HuH-7 (cell line): ENCODE data around the gene GRAMD1A.

ENCODE experiments used
- DNase-seq: peaks from one replicate; pipeline ENCODE4 v3.0.0; 2011; ENCODE audit warnings: low spot score

Gene GRAMD1A

DNA sequence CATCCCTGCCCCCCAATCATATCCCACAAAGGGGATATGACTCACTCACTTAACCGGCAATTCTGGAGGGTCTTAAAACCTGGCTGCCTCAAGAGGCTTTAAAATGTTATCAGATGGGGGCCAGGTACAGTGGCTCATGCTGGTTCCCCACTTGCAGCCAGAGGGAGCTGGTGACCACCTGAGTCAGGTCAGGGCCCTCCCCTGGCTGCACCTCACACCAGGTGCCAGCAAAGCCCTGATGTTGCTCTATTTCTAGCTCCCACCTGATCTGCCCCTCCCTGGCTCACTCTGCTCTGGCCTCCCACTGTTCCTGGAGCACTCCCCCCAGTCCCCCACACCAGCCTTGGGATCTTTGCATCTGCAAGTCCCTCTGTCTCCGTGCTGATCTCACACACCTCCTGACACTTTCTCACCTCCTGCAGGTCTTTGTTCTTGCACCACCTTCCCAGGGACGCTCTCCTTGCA lies 55.6 kb downstream of the GRAMD1A start:
- DNase-seq = no peak

DNA sequence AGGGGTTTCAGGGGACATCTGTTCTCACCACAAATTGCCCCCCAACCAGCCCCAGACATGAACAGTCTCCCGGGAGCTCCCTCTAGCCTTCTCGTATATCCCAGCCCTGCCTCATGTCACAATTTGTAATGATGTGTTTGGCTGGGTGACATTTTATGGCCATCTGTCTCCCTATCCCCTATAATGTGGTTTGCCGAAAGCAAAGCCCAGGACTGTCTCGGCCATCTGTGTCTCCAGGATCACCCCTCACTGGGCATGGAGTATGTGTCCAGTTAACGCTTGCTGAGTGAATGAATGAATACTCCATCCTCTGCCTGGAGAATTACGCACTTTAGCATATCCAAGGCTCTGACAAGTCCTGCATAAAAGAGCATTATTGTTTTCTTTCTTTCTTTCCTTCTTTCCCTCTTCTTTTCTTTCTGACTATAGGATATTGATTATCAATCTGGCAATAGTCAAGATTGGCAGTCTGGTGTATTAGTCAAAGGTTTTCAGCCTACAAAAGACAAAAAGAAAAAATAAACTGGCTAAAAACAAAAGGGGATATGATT lies 56.5 kb downstream of the GRAMD1A start:
- DNase-seq = no peak

DNA sequence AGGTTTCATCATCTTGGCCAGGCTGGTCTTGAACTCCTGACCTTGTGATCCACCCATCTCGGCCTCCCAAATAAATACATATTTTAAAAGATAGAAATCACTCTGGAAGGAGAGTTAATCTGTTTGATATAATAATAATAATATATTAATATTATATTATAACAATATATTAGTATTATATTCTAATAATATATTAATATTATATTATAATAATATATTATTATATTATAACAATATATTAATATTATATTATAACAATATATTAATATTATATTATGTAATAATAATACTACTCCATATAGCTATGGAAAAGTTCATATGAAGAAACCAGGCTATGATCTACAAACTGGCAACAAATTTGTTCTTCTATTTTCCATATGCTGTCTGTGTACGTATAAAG lies 58.2 kb downstream of the GRAMD1A start:
- DNase-seq = no peak

DNA sequence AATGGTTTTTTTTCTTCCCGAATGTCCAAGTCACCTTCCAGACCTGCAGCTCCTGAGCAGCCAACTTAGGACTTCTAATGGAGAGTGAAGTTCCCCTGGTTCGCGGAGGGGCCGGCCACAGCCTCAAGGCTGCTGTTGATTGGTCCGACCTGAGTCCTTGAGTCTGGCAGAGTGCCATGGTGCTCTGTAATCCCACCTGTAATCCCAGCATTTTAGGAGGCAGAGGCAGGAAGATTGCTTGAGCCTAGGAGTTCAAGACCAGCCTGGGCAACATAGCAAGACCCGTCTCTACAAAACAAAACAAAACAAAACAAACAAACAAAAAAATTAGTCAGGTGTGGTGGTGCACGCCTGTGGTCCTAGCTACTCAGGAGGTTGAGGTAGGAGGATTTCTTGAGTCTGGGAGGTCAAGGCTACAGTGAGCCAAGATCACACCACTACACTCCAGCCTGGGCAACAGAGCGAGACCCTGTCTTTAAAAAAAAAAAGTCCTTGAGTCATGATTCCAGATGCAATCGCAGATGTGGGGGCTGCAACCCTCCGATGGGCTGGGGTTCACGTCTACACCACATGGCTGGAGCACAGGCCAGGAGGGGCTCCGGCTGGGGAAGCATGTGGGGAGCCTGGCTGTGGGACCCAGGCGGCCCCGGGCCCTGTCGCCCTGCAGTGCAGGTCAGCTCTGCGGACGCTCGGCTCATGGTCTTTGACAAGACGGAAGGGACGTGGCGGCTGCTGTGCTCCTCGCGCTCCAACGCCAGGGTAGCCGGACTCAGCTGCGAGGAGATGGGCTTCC lies 59.1 kb downstream of the GRAMD1A start:
- DNase-seq = no peak

DNA sequence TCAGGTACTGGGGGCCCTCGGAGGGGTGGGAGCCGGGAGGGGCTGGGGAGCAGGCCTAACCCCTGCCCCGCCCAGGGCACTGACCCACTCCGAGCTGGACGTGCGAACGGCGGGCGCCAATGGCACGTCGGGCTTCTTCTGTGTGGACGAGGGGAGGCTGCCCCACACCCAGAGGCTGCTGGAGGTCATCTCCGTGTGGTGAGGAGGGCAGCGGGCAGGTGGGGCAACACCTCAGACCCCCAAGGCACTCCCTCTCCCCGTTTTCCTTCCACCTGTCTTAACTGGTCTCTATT lies 59.6 kb downstream of the GRAMD1A start:
- DNase-seq = no peak

DNA sequence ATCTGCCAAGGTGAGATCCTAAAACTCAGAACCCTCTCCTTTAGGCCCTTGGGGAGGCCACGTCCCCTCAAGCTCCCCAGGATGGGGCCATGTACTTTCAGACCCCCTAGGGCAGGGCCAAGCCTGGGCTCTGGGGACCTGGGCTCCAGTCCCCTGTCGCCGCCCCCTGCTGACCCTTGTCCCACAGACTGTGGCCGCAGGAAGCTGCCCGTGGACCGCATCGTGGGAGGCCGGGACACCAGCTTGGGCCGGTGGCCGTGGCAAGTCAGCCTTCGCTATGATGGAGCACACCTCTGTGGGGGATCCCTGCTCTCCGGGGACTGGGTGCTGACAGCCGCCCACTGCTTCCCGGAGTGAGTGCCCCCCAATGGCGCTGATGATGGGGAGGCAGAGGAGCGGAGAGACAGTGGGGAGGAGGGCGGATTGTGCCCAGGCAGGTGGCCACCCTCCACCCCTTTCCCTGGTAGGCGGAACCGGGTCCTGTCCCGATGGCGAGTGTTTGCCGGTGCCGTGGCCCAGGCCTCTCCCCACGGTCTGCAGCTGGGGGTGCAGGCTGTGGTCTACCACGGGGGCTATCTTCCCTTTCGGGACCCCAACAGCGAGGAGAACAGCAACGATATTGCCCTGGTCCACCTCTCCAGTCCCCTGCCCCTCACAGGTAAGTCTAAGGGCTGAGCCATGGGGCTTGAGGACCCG lies 60.2 kb downstream of the GRAMD1A start:
- DNase-seq = no peak

DNA sequence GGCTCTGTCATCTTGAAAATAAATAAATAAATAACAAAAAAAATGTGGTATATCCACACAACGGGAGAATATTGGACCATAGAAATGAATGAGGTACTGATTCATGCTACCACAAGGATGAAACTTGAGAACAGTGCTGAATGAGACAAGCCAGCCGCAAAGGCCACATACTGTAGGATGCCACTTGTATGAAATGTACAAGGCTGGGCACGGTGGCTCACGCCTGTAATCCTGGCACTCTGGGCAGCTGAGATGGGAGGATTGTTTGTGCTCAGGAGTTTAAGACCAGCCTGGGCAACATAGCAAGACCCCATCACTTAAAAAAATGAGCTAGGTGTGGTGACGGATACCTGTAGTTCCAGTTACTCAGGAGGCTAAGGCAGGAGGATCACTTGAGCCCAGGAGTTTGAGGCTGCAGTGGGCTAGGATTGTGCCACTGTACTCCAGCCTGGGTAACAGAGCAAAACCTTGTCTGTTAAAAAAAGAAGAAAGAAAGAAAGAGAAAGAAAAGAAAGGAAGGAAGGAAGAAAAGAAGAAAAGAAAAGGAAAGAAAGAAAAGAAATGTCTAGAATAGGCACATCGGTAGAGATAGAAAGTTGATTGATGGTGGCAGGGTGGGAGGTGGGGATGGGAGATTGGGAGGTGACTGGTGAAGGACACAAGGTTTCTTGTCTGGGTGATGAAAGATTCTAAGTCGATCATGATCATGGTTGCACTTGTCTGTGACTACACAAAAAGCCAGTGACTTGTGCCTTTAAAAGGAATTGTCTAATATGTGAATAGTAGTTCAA lies 61.7 kb downstream of the GRAMD1A start:
- no peak for DNase-seq

DNA sequence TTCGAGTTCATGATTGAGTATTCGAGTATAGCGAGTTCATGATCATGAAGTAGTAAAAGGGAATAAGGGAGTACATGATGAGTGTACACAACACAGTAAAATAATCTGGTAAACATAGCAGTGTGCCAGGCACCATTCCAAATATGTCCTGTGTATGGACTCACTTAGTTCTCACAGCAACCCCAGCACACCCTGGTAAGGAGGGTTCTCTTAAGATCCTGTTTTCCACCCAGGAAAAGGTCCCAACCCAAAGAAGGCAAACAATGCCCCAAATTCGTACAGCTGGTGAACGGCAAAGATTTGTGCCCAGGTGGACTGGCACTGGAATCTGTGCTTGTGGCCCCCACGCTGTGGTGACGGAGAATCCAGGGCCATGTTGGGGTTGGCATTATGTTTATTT lies 62.8 kb downstream of the GRAMD1A start:
- DNase-seq = no peak

DNA sequence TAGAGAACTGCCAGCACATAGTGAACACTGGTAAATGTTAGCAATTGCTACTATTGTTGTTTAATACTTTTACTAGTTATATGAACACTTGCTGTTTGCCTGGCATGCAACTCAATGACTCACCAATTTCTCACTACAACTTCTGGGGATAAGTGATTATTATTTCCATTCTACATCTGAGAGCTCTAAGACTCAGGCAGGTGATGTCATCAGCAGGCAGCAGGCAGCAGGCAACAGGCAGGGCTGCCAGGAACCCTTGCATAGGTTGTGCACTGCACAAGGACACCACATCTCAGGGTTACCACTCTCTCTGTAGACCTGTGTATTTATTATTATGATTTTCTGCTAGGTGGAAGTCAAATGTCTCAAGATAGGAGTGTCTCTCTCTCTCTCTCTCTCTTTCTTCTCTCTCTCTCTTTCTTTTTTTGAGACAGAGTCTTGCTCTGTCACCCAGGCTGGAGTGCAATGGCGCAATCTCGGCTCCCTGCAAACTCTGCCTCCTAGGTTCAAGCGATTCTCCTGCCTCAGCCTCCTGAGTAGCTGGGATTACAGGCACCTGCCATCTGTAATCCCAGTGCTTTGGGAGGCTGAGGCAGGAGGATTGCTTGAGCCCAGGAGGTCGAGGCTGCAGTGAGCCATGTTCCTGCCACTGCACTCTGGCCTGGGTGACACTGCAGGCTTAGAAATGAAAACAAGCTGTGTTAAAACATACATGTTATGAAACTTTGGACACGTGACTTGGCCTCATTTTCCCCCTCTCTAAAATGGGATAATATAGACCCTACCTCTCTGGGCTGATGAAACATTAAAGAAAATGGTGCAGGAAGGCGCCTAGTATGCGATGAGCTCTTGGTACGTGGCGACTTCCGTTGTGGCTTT lies 64.1 kb downstream of the GRAMD1A start:
- DNase-seq = no peak

DNA sequence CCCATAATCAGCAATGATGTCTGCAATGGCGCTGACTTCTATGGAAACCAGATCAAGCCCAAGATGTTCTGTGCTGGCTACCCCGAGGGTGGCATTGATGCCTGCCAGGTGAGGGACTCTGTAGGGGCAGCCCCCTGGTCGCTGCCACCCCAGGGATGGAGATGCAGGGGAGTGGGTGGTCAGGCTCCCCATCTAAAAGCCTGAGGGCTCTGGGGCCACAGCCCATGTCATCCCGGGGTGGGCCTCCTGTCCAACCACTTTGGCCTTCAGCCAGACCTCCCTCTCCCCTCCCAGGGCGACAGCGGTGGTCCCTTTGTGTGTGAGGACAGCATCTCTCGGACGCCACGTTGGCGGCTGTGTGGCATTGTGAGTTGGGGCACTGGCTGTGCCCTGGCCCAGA lies 65.5 kb downstream of the GRAMD1A start:
- DNase-seq = no peak

DNA sequence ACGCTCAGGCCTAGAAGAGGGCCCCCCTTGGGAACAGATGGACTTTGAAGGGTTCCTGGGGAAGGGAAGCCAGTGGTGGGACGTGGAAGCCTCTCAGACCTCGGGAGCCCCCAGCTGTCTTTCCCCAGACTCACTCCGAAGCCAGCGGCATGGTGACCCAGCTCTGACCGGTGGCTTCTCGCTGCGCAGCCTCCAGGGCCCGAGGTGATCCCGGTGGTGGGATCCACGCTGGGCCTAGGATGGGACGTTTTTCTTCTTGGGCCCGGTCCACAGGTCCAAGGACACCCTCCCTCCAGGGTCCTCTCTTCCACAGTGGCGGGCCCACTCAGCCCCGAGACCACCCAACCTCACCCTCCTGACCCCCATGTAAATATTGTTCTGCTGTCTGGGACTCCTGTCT lies 66.0 kb downstream of the GRAMD1A start:
- no peak for DNase-seq

DNA sequence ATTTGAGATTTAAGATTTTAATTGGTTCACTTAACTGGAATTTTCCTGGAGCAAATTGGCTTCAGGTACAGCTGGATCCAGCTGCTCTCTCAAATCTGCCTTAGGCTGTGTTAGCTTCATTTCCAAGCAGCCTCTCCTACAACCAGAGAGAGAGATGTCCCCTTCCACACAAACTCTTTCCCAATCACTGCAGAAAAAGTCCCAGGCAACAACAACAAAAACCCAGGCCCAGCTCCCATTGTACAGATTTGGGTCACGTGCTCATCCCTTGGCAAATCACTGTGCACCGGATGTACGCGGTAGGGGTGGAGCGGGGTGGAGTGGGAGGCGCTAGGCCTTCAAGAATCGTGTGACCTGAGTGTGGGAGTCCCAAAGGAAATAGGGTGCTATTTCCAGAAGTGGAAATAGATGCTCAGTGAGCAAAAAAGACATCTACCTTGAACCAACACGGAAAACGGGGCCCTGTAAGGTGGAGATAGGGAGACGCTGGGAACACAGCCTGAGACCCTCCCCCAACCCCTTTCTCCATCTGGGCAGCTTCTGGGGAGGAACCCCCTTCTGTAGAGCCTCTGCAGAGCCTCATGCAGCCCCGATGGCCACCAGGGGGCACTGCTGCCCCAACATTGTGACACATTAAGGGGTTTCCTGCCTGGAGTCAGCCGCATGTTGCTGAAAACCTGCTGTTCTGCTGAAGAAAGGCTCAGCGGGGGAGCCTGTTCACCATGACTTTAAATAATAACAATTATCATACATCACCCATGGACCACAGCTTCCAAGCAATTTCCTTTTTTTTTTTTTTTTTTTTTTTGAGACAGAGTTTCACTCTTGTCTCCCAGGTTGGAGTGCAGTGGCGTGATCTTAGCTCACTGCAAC lies 66.8 kb downstream of the GRAMD1A start:
- DNase-seq = peak; percentile 92

DNA sequence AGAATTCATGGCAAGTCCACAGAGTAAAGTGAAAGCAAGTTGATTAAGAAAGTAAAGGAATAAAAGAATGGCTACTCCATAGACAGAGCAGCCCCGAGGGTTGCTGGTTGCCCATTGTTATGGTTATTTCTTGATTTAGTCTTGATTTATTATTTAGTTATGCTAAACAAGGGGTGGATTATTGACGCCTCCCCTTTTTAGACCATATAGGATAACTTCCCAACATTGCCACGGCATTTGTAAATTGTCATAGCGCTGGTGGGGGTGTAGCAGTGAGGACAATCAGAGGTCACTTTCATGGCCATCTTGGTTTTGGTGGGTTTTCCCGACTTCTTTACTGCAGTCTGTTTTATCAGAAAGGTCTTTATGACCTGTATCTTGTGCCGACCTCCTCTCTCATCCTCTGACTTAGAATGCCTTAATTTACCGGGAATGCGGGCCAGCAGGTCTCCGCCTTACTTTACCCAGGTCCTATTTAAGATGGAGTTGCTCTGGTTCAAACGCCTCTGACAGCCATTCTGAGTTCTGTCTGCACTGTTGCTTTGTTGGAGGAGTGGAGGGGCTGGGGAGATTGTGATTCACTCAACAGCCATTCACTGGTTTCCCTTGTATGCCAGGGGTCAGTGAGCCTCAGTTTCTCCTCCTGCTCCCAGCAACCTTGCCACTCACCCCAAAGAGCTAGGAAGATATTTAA lies 69.0 kb downstream of the GRAMD1A start:
- DNase-seq = no peak

DNA sequence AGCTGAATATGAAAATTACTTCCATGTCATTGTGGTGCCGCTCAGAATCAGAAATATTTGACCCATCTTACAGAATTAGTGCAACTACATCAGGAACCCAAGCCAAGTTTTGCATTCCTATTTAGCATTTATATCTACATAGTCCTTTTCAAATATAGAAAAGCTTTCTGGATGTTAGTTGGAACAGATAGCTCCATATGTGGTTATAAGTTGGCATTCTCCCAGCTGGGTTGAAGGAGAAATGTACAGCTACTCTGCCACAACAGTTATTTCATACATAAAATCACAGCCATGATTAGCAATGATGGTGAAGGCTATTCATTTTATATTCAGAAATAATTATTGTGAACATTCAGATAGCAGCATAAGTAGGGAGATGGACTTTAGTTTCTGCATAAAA lies 69.6 kb downstream of the GRAMD1A start:
- no peak for DNase-seq

DNA sequence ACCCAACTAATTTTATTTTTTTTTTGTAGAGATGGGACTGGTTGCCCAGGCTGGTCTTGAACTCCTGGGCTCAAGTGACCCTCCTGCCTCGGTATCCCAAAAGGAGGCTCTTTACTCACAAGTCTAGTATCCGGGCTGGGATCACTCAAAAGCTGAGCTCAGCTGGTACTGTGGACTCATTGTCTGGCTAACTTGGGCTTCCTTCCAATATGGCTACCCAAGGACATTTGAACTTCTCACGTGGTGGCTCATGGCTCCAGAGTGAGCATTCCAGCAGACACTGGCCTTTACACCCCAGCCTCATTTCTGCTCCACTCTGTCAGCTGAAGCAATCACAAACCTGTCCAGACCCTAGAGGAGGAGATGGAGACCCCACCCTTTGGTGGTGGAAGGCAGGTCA lies 70.3 kb downstream of the GRAMD1A start:
- DNase-seq = no peak

DNA sequence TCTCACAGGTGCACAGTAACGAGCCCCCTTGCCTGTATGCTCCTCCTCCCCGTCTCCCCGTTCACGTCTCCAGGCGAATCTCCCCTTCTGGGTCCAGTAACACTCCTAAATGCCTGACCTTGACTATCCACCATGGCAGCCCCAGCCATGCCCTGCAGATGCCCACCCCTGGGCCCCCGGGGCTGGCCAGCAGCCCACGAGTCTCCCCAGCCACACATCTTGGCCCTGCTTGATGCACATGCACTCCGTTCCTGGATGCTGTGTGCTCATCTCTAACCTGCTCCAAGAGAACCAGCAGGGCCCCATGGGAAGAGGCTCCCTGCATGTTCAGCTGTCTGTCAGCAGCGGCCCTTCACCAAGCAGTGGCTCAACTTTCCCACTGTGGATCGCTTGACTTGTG lies 73.4 kb downstream of the GRAMD1A start:
- no peak for DNase-seq

DNA sequence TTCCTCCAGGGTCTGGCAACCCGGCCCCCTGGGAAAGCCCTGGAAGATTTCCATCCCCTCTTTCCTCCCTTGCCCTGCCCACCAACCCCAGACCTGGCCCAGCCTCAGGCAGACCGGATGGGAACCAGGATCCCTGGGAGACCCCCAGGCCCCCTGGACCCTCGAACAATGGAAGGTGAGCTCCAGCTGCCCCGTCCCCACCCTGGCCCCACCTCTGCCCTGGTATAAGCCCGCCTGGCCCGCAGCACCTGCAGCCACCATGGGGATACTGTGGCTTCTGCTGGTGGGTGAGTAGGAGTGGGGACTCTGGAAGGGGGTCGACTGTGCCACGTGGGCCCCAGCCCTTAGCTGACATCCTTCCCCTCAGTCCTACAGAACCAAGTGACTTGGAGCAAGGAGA lies 73.8 kb downstream of the GRAMD1A start:
- no peak for DNase-seq

DNA sequence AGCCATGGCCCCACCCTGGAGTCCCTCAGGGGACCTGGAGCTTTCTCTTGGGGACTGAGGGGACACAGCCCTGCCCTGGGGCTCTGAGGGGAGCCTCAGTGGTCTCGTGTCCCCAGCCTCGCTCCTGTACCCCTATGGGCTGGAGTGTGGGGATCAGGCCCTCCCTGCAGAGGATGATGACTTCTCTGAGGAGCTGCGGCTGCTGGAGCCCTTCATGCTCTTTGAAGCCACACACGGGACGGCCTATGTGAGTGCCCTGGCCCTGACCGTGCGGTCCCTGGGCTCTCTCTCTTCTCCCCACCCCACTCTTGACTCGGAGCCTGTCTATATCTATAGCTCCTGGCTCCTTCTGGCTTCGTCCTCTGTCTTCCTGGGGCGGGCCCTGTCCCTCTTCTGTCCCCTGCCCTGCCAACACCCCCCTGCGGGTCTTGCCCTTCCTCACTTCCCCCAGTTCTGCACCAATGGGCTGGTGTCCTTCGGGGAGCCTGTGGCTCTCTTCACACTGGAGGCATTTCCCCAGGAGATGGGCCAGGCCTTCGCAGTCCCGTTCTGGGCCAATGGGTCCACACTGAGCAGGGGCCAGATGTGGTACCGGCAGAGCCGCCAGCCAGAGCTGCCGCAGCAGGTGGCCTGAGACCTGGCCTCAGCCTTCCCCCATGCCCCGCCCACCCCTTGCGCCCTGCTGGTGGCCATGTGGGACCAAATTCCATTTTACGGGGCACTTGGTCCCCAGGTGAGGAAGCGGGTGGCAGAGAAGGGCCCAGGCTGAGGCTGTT lies 74.5 kb downstream of the GRAMD1A start:
- DNase-seq = no peak
